Ishikawa (cell line): ENCODE data around the gene ACAA1.

ENCODE experiments used
- CEBPB ChIP-seq: IDR thresholded peaks from 2 replicates; pipeline ENCODE4 v1.6.1; 2012
- CREB1 ChIP-seq: IDR thresholded peaks from 2 replicates; pipeline ENCODE4 v1.6.1; 2012; ENCODE audit warnings: low read depth
- EGR1 ChIP-seq: IDR thresholded peaks from 2 replicates; pipeline ENCODE4 v1.6.1; 2012
- EP300 ChIP-seq: IDR thresholded peaks from 2 replicates; pipeline ENCODE4 v1.6.1; 2012; ENCODE audit warnings: borderline replicate concordance
- FOXM1 ChIP-seq: IDR thresholded peaks from 2 replicates; pipeline ENCODE4 v1.6.1; 2012; ENCODE audit warnings: low read depth, borderline replicate concordance
- NFIC ChIP-seq: IDR thresholded peaks from 2 replicates; pipeline ENCODE4 v1.6.1; 2012
- RAD21 ChIP-seq: IDR thresholded peaks from 2 replicates; pipeline ENCODE4 v1.6.1; 2012; ENCODE audit warnings: low read depth
- TAF1 ChIP-seq: IDR thresholded peaks from 2 replicates; pipeline ENCODE4 v1.6.1; 2012; ENCODE audit warnings: low read depth, mild to moderate bottlenecking
- TCF12 ChIP-seq: IDR thresholded peaks from 2 replicates; pipeline ENCODE4 v1.6.1; 2012; ENCODE audit warnings: low read depth
- TEAD4 ChIP-seq: IDR thresholded peaks from 2 replicates; pipeline ENCODE4 v1.6.1; 2012
- ZBTB7A ChIP-seq: IDR thresholded peaks from 2 replicates; pipeline ENCODE4 v1.6.1; 2012; ENCODE audit warnings: low read depth
- TF ChIP-seq, protein P1 (sequence below): IDR thresholded peaks from 2 replicates; pipeline ENCODE4 v1.6.1; 2012; ENCODE audit warnings: low read depth, mild to moderate bottlenecking
- TF ChIP-seq, protein P2 (sequence below): IDR thresholded peaks from 2 replicates; pipeline ENCODE4 v1.6.1; 2012
- TF ChIP-seq, protein P3 (sequence below): IDR thresholded peaks from 2 replicates; pipeline ENCODE4 v1.6.1; 2012

DNA sequence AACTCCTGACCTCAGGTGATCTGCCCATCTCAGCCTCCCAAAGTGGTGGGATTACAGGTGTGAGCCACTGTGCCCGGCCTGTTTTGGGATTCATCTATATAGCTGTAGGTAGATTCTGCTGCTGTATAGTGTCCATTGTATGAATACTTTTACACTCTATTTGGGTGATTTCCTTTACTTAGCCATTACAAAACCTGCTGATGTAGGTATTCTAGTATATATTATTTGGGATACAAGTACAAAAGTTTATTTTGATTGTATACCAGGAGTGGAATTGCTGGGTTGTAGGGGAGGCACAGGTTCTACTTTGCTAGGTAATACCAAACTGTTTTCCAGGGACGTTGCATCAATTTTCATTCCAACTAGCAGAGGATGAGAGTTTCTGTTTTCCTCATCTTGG is 18.9 kb upstream of the ACAA1 start:
- TF ChIP-seq, protein P1, sequence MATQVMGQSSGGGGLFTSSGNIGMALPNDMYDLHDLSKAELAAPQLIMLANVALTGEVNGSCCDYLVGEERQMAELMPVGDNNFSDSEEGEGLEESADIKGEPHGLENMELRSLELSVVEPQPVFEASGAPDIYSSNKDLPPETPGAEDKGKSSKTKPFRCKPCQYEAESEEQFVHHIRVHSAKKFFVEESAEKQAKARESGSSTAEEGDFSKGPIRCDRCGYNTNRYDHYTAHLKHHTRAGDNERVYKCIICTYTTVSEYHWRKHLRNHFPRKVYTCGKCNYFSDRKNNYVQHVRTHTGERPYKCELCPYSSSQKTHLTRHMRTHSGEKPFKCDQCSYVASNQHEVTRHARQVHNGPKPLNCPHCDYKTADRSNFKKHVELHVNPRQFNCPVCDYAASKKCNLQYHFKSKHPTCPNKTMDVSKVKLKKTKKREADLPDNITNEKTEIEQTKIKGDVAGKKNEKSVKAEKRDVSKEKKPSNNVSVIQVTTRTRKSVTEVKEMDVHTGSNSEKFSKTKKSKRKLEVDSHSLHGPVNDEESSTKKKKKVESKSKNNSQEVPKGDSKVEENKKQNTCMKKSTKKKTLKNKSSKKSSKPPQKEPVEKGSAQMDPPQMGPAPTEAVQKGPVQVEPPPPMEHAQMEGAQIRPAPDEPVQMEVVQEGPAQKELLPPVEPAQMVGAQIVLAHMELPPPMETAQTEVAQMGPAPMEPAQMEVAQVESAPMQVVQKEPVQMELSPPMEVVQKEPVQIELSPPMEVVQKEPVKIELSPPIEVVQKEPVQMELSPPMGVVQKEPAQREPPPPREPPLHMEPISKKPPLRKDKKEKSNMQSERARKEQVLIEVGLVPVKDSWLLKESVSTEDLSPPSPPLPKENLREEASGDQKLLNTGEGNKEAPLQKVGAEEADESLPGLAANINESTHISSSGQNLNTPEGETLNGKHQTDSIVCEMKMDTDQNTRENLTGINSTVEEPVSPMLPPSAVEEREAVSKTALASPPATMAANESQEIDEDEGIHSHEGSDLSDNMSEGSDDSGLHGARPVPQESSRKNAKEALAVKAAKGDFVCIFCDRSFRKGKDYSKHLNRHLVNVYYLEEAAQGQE, result no peak
- TF ChIP-seq RAD21 (no peak), ZBTB7A (no peak), CEBPB (no peak), TCF12 (no peak), TAF1 (no peak), EP300 (no peak), NFIC (no peak), CREB1 (no peak), EGR1 (no peak), TEAD4 (no peak), FOXM1 (no peak)
- TF ChIP-seq, protein P2, sequence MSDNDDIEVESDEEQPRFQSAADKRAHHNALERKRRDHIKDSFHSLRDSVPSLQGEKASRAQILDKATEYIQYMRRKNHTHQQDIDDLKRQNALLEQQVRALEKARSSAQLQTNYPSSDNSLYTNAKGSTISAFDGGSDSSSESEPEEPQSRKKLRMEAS, result no peak
- TF ChIP-seq, protein P3, sequence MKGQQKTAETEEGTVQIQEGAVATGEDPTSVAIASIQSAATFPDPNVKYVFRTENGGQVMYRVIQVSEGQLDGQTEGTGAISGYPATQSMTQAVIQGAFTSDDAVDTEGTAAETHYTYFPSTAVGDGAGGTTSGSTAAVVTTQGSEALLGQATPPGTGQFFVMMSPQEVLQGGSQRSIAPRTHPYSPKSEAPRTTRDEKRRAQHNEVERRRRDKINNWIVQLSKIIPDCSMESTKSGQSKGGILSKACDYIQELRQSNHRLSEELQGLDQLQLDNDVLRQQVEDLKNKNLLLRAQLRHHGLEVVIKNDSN, result no peak
